CD8-positive, alpha-beta memory T cell (primary cell): ENCODE data around the gene PAQR5. TPM values are rescaled to one million over a fixed set of nuclear protein-coding genes. Genes with fewer than 3 reads are reported as not detected.
"Not testable (repeated sequence)": the region's sequence is repeated elsewhere in the genome, so short reads cannot be mapped to it uniquely, and the experiment has no call there.

ENCODE experiments used
- CTCF ChIA-PET: fragments of 350-600 bp; sonication (Branson Sonifier 250); formaldehyde crosslinking; loops from one replicate; lab custom pipeline; 2021; ENCODE audit warnings: antibody characterized with exemption; lab: Charles Lee
- POLR2A ChIA-PET: fragments of 350-600 bp; sonication (Branson Sonifier 250); formaldehyde crosslinking; loops from one replicate; lab custom pipeline; 2021; ENCODE audit warnings: antibody characterized with exemption; lab: Charles Lee
- DNase-seq, 5 donors: peaks; one replicate each; pipeline versions ENCODE4 v3.0.0 to v3.0.0-alpha.2; 2020 to 2022; ENCODE audit warnings: mixed read lengths in 1 of 5
- H3K27ac ChIP-seq: one replicate; pipeline ENCODE4 v1.7.0; 2013; ENCODE audit warnings: low read depth, mild to moderate bottlenecking, low read length, moderate library complexity
- H3K27me3 ChIP-seq: 2 replicates; pipeline ENCODE4 v1.7.0; 2013; ENCODE audit warnings: low read length, mild to moderate bottlenecking; ENCODE audit not compliant: insufficient read depth, poor library complexity, severe bottlenecking
- H3K36me3 ChIP-seq: 2 replicates; pipeline ENCODE4 v1.7.0; 2013; ENCODE audit warnings: mild to moderate bottlenecking, low read length, moderate library complexity; ENCODE audit not compliant: insufficient read depth
- H3K4me1 ChIP-seq: 2 replicates; pipeline ENCODE4 v1.7.0; 2013; ENCODE audit warnings: mild to moderate bottlenecking, low read length, moderate library complexity; ENCODE audit not compliant: insufficient read depth
- H3K4me3 ChIP-seq: 2 replicates; pipeline ENCODE4 v1.7.0; 2013; ENCODE audit warnings: mild to moderate bottlenecking, low read length
- H3K9me3 ChIP-seq: 2 replicates; pipeline ENCODE4 v1.7.0; 2013; ENCODE audit warnings: mild to moderate bottlenecking, low read length
- H3K27ac Mint-ChIP-seq, 8 donors: one replicate each; pipeline ENCODE4 v1.8.0; 2020 to 2021; ENCODE audit warnings: mixed read lengths in 8 of 8, mild to moderate bottlenecking in 6 of 8, inconsistent platforms in 3 of 8, moderate library complexity in 3 of 8
- H3K27me3 Mint-ChIP-seq, 2 donors: one replicate each; pipeline ENCODE4 v1.8.0; 2020 to 2021; ENCODE audit warnings: mixed read lengths in 2 of 2, mild to moderate bottlenecking in 1 of 2, moderate library complexity in 1 of 2
- H3K36me3 Mint-ChIP-seq, 3 donors: one replicate each; pipeline ENCODE4 v1.8.0; 2020 to 2021; ENCODE audit warnings: mixed read lengths in 3 of 3, inconsistent platforms in 1 of 3, mild to moderate bottlenecking in 1 of 3
- H3K4me1 Mint-ChIP-seq, 3 donors: one replicate each; pipeline ENCODE4 v1.8.0; 2020 to 2021; ENCODE audit warnings: mixed read lengths in 3 of 3, inconsistent platforms in 1 of 3, mild to moderate bottlenecking in 1 of 3
- H3K4me3 Mint-ChIP-seq, 7 donors: one replicate each; pipeline ENCODE4 v1.8.0; 2020 to 2021; ENCODE audit warnings: mixed read lengths in 7 of 7, mild to moderate bottlenecking in 6 of 7, moderate library complexity in 4 of 7, inconsistent platforms in 2 of 7
- H3K9me3 Mint-ChIP-seq, 5 donors: one replicate each; pipeline ENCODE4 v1.8.0; 2020 to 2022; ENCODE audit warnings: mixed read lengths in 5 of 5, mild to moderate bottlenecking in 3 of 5, moderate library complexity in 2 of 5, inconsistent platforms in 1 of 5
- polyA plus RNA-seq: library from polyadenylated mRNA; unstranded; fragments of 300-500 nt; fragmentation: Illumina TruSeq; gene quantifications from one replicate; pipeline ENCODE4 v1.2.3, GENCODE V29; 2021
- total RNA-seq, 2 experiments: library from RNA; stranded (reverse); gene quantifications; one replicate each; pipeline ENCODE4 v1.2.3, GENCODE V29; 2021

PAQR5 gene
- total and polyA plus RNA-seq, 3 experiments from 2014 or later, result not detected

GRCh38 chr15:69289342-69290146 lies 9.2 kb upstream of the PAQR5 start:
- no peaks in the 10 kb centered on the region for H3K4me1 ChIP-seq
- no peaks in the 10 kb centered on the region for H3K9me3 Mint-ChIP-seq
- no peak overlapping the region for H3K4me3 Mint-ChIP-seq
- H3K27me3 Mint-ChIP-seq, result peaks cover 0 to 3% of the 10 kb centered on the region in 2 donors
- no peaks in the 10 kb centered on the region for H3K27me3 ChIP-seq
- H3K36me3 Mint-ChIP-seq, result no peaks in the 10 kb centered on the region
- H3K27ac Mint-ChIP-seq, result peak overlapping the region in 1 of 8 donors; percentile 80
- ChIA-PET CTCF (no interaction called here), POLR2A (no interaction called here)
- DNase-seq, result no peak
- no peak overlapping the region for H3K27ac ChIP-seq
- H3K36me3 ChIP-seq, result no peaks in the 10 kb centered on the region
- no peaks in the 10 kb centered on the region for H3K9me3 ChIP-seq
- no peak overlapping the region for H3K4me3 ChIP-seq
- H3K4me1 Mint-ChIP-seq, result no peaks in the 10 kb centered on the region

GRCh38 chr15:69290346-69291164 lies 8.2 kb upstream of the PAQR5 start:
- H3K27me3 ChIP-seq, result no peaks in the 10 kb centered on the region
- no peak overlapping the region for H3K27ac ChIP-seq
- H3K4me1 Mint-ChIP-seq, result no peaks in the 10 kb centered on the region
- H3K9me3 Mint-ChIP-seq, result peaks cover 0 to under 1% (median 0%) of the 10 kb centered on the region in 5 donors
- H3K4me3 ChIP-seq, result no peak overlapping the region
- ChIA-PET POLR2A (no interaction called here), CTCF (no interaction called here)
- H3K36me3 ChIP-seq, result no peaks in the 10 kb centered on the region
- H3K4me3 Mint-ChIP-seq, result no peak overlapping the region
- H3K27me3 Mint-ChIP-seq, result peaks cover 4% of the 10 kb centered on the region in 2 donors
- no peaks in the 10 kb centered on the region for H3K4me1 ChIP-seq
- no peak overlapping the region for H3K27ac Mint-ChIP-seq
- DNase-seq, result no peak
- no peaks in the 10 kb centered on the region for H3K9me3 ChIP-seq
- no peaks in the 10 kb centered on the region for H3K36me3 Mint-ChIP-seq

GRCh38 chr15:69291651-69292050 lies 7.1 kb upstream of the PAQR5 start:
- H3K27ac Mint-ChIP-seq, CTCF ChIA-PET: not testable (repeated sequence)

GRCh38 chr15:69292826-69293420 lies 5.8 kb upstream of the PAQR5 start:
- Histone ChIP-seq H3K27me3 (peaks cover 5% of the 10 kb centered on the region), H3K36me3 (no peaks in the 10 kb centered on the region), H3K9me3 (no peaks in the 10 kb centered on the region), H3K4me3 (no peak overlapping the region), H3K27ac (no peak overlapping the region), H3K4me1 (no peaks in the 10 kb centered on the region)
- H3K4me3 Mint-ChIP-seq, result no peak overlapping the region
- peaks cover 0 to 3% (median 0%) of the 10 kb centered on the region in 3 donors for H3K4me1 Mint-ChIP-seq
- ChIA-PET CTCF (no interaction called here), POLR2A (no interaction called here)
- H3K27ac Mint-ChIP-seq, result no peak overlapping the region
- H3K27me3 Mint-ChIP-seq, result peaks cover 17 to 20% of the 10 kb centered on the region in 2 donors
- DNase-seq, result no peak
- H3K36me3 Mint-ChIP-seq, result no peaks in the 10 kb centered on the region
- peaks cover 0 to 2% (median 0%) of the 10 kb centered on the region in 5 donors for H3K9me3 Mint-ChIP-seq

More at GRCh38 chr15:69291651-69292050, 7.1 kb upstream of the PAQR5 start:
- H3K9me3 ChIP-seq, H3K27ac ChIP-seq, H3K4me3 Mint-ChIP-seq, H3K36me3 Mint-ChIP-seq, POLR2A ChIA-PET, DNase-seq, H3K27me3 ChIP-seq, H3K4me1 ChIP-seq, H3K4me1 Mint-ChIP-seq, H3K9me3 Mint-ChIP-seq, H3K36me3 ChIP-seq, H3K4me3 ChIP-seq: not testable (repeated sequence)
- H3K27me3 Mint-ChIP-seq, result peaks cover 5 to 14% of the 10 kb centered on the region in 2 donors

GRCh38 chr15:69293741-69294615 lies 4.7 kb upstream of the PAQR5 start:
- Histone ChIP-seq H3K4me1 (no peaks in the 10 kb centered on the region), H3K27ac (no peak overlapping the region), H3K27me3 (peaks cover 10% of the 10 kb centered on the region), H3K9me3 (no peaks in the 10 kb centered on the region), H3K4me3 (no peak overlapping the region), H3K36me3 (no peaks in the 10 kb centered on the region)
- Mint-ChIP-seq H3K27ac (no peak overlapping the region), H3K4me3 (no peak overlapping the region), H3K9me3 (peaks cover 0 to 2% (median 0%) of the 10 kb centered on the region in 5 donors), H3K36me3 (no peaks in the 10 kb centered on the region), H3K27me3 (peaks cover 22% of the 10 kb centered on the region in 2 donors), H3K4me1 (peaks cover 0 to 4% (median 0%) of the 10 kb centered on the region in 3 donors)
- POLR2A ChIA-PET, result no interaction called here
- no peak for DNase-seq
- CTCF ChIA-PET, result no interaction called here

GRCh38 chr15:69296606-69297005 lies 2.1 kb upstream of the PAQR5 start:
- Mint-ChIP-seq H3K9me3 (peaks cover 0 to 2% (median 0%) of the 10 kb centered on the region in 5 donors), H3K36me3 (no peaks in the 10 kb centered on the region), H3K27ac (no peak overlapping the region), H3K4me3 (no peak overlapping the region), H3K4me1 (peaks cover 3 to 4% (median 4%) of the 10 kb centered on the region in 3 donors), H3K27me3 (peaks cover 36 to 38% of the 10 kb centered on the region in 2 donors)
- Histone ChIP-seq H3K27me3 (peaks cover 24% of the 10 kb centered on the region), H3K4me1 (no peaks in the 10 kb centered on the region), H3K4me3 (no peak overlapping the region), H3K27ac (no peak overlapping the region), H3K9me3 (no peaks in the 10 kb centered on the region), H3K36me3 (no peaks in the 10 kb centered on the region)
- POLR2A ChIA-PET, result no interaction called here
- DNase-seq, result no peak
- CTCF ChIA-PET, result no interaction called here

- CTCF ChIA-PET, result no interaction called here
- Histone ChIP-seq H3K27me3 (peaks cover 26% of the 10 kb centered on the region), H3K9me3 (no peaks in the 10 kb centered on the region), H3K4me3 (no peak overlapping the region), H3K27ac (no peak overlapping the region), H3K4me1 (no peaks in the 10 kb centered on the region), H3K36me3 (no peaks in the 10 kb centered on the region)
- Mint-ChIP-seq H3K27me3 (peaks cover 42 to 47% of the 10 kb centered on the region in 2 donors), H3K4me3 (peak overlapping the region in 6 of 7 donors; percentile 15 to 75 (median 40)), H3K4me1 (peaks cover 3 to 4% (median 4%) of the 10 kb centered on the region in 3 donors), H3K36me3 (no peaks in the 10 kb centered on the region), H3K27ac (no peak overlapping the region), H3K9me3 (peaks cover 0 to 2% (median 0%) of the 10 kb centered on the region in 5 donors)
- POLR2A ChIA-PET, result no interaction called here
- no peak for DNase-seq
Observed at GRCh38 chr15:69297642-69298353, 914 bp upstream of the PAQR5 start.
